GM12878 (cell line): ENCODE data around the gene USP26. TPM values are rescaled to one million over a fixed set of nuclear protein-coding genes. Genes with fewer than 3 reads are reported as not detected.

ENCODE experiments used
- ATAC-seq: fragments of 200-7000 bp; cut with Tn5 transposase; 3 replicates; pipeline ENCODE4 v1.9.1; 2020; ENCODE audit warnings: mild to moderate bottlenecking, moderate library complexity
- BruUV-seq: library from RNA; stranded (reverse); fragments of 400-500 nt; replicated peaks from 2 replicates; lab custom pipeline; 2021; lab: Mats Ljungman, UMichigan
- CTCF ChIA-PET: fragments of 300-600 bp; sonication (Branson Sonifier 250); formaldehyde crosslinking; extraction: SDS; loops from one replicate; lab custom pipeline; 2021; ENCODE audit warnings: inconsistent platforms; lab: Yijun Ruan, JAX
- POLR2A ChIA-PET: fragments of 350-600 bp; formaldehyde crosslinking; extraction: SDS; loops from one replicate; lab custom pipeline; 2021; ENCODE audit warnings: inconsistent platforms; lab: Charles Lee
- RAD21 ChIA-PET: fragments of 300-600 bp; sonication (Branson Sonifier 250); formaldehyde crosslinking; loops from one replicate; lab custom pipeline; 2023; ENCODE audit warnings: antibody characterized with exemption; ENCODE audit not compliant: unreplicated experiment; lab: Charles Lee
- SMC1A ChIA-PET: fragments of 300-600 bp; sonication (Branson Sonifier 250); formaldehyde crosslinking; loops from one replicate; lab custom pipeline; 2023; ENCODE audit not compliant: unreplicated experiment, uncharacterized antibody; lab: Charles Lee
- DNase-seq: peaks from one replicate; pipeline ENCODE4 v3.0.0-alpha.2; 2011; ENCODE audit warnings: low read depth, low spot score
- FAIRE-seq: peaks from 3 replicates; lab custom pipeline; 2011; peaks lifted over from hg19 to GRCh38; lab: Jason Lieb, UNC
- H2AFZ ChIP-seq: 2 replicates; pipeline ENCODE4 v1.6.0; 2011; ENCODE audit warnings: low read depth, low read length, control low read depth; ENCODE audit not compliant: control insufficient read depth
- H3K27ac ChIP-seq: 2 replicates; pipeline ENCODE4 v1.5.1; 2011; ENCODE audit warnings: control low read depth; ENCODE audit not compliant: control insufficient read depth, insufficient read depth
- H3K27me3 ChIP-seq, 2 experiments: replicated peaks in 1 of 2; 2 replicates each; pipeline versions ENCODE4 v1.6.0 to v1.6.1; 2011; ENCODE audit warnings: low read length in 1 of 2; ENCODE audit not compliant: control insufficient read depth in 2 of 2, insufficient read depth in 2 of 2
- H3K36me3 ChIP-seq, 2 experiments: 2 replicates each; pipeline ENCODE4 v1.5.1; 2011; ENCODE audit warnings: low read length in 1 of 2; ENCODE audit not compliant: control insufficient read depth in 2 of 2, insufficient read depth in 2 of 2
- H3K4me1 ChIP-seq: 2 replicates; pipeline ENCODE4 v1.6.1; 2011; ENCODE audit warnings: mild to moderate bottlenecking, low read length, moderate library complexity, mixed read lengths; ENCODE audit not compliant: control insufficient read depth, insufficient read depth
- H3K4me2 ChIP-seq: 2 replicates; pipeline ENCODE4 v1.6.0; 2011; ENCODE audit warnings: control low read depth; ENCODE audit not compliant: control insufficient read depth, insufficient read depth
- H3K4me3 ChIP-seq: fragments of 200-600 bp; sonication (generic); 2 replicates; pipeline ENCODE4 v1.5.1; 2016
- H3K79me2 ChIP-seq: 2 replicates; pipeline ENCODE4 v1.6.0; 2011; ENCODE audit warnings: low read length; ENCODE audit not compliant: control insufficient read depth, insufficient read depth
- H3K9ac ChIP-seq: 2 replicates; pipeline ENCODE4 v1.8.0; 2011; ENCODE audit warnings: low read length, control low read depth, mixed read lengths; ENCODE audit not compliant: control insufficient read depth, insufficient read depth
- H3K9me3 ChIP-seq: replicated peaks from 3 replicates; pipeline ENCODE4 v1.5.1; 2011; ENCODE audit warnings: mild to moderate bottlenecking, low read length; ENCODE audit not compliant: control insufficient read depth, insufficient read depth
- H4K20me1 ChIP-seq: 2 replicates; pipeline ENCODE4 v1.6.0; 2011; ENCODE audit not compliant: control insufficient read depth, insufficient read depth
- ATF7 ChIP-seq: fragments of 450-650 bp; IDR thresholded peaks from 2 replicates; pipeline ENCODE4 v1.6.1; 2016; ENCODE audit warnings: low read depth, mild to moderate bottlenecking
- BACH1 ChIP-seq: fragments of 450-650 bp; IDR thresholded peaks from 2 replicates; pipeline ENCODE4 v1.6.1; 2017; ENCODE audit warnings: mild to moderate bottlenecking, borderline replicate concordance
- CHD4 ChIP-seq: fragments of 200-600 bp; sonication (generic); IDR thresholded peaks from 2 replicates; pipeline ENCODE4 v1.6.1; 2016; ENCODE audit warnings: mild to moderate bottlenecking
- CREM ChIP-seq: IDR thresholded peaks from 2 replicates; pipeline ENCODE4 v1.6.1; 2014; ENCODE audit warnings: antibody characterized with exemption, low read depth
- EP300 ChIP-seq, 2 experiments: fragments of 150-350 bp in 1 of 2; IDR thresholded peaks; 2 replicates each; pipeline ENCODE4 v1.6.1; 2011 to 2012; ENCODE audit warnings: low read depth in 2 of 2, low read length in 2 of 2, borderline replicate concordance in 1 of 2, improper control_type of control experiment in 1 of 2, inconsistent platforms in 1 of 2; ENCODE audit not compliant: control insufficient read depth in 1 of 2
- JUNB ChIP-seq: IDR thresholded peaks from 2 replicates; pipeline ENCODE4 v1.6.1; 2016; ENCODE audit warnings: antibody characterized with exemption, mild to moderate bottlenecking
- NBN ChIP-seq: fragments of 450-650 bp; IDR thresholded peaks from 2 replicates; pipeline ENCODE4 v1.6.1; 2016
- NR2C2 ChIP-seq: IDR thresholded peaks from 2 replicates; pipeline ENCODE4 v1.6.1; 2011; ENCODE audit warnings: borderline replicate concordance, low read depth; ENCODE audit not compliant: control insufficient read depth, insufficient read length
- PAX8 ChIP-seq: fragments of 450-650 bp; IDR thresholded peaks from 2 replicates; pipeline ENCODE4 v1.6.1; 2017; ENCODE audit warnings: mild to moderate bottlenecking, moderate library complexity
- SIX5 ChIP-seq: IDR thresholded peaks from 2 replicates; pipeline ENCODE4 v1.6.1; 2011; ENCODE audit warnings: mild to moderate bottlenecking, low read depth, low read length, moderate library complexity; ENCODE audit not compliant: severe bottlenecking
- ZNF24 ChIP-seq: fragments of 450-650 bp; IDR thresholded peaks from 2 replicates; pipeline ENCODE4 v1.6.1; 2017; ENCODE audit warnings: antibody characterized with exemption, mild to moderate bottlenecking
- WGBS: methylation state at CpG from one replicate; pipeline ENCODE4 v1.1.6; 2016; ENCODE audit warnings: low lambda C conversion rate; ENCODE audit not compliant: insufficient replicate concordance, insufficient coverage; ENCODE audit errors: missing lambda C conversion rate; 5-methylcytosine and 5-hydroxymethylcytosine counted together
- in situ Hi-C: fragments of 300-500 bp; cut with MboI; formaldehyde crosslinking; loops from 9 replicates; pipeline ENCODE4 v1.14.3; 2018; ENCODE audit warnings: mixed read lengths
- intact Hi-C: fragments of 100-400 bp; cut with micrococcal nuclease; formaldehyde crosslinking; loops from one replicate; pipeline ENCODE4 v1.14.2; 2022; ENCODE audit not compliant: unreplicated experiment
- polyA plus RNA-seq, 11 experiments: library from polyadenylated mRNA; depleted of rRNA in 4 of 11; unstranded in 6 of 11; stranded (reverse) in 5 of 11; fragments of >200 nt; fragmentation: Nextera tagmentation in 4 of 11; fragmentation: Illumina TruSeq in 1 of 11; extraction: Ambion mirVana in 4 of 11; extraction: Trizol in 1 of 11; gene quantifications; 1 replicate in 1 of 11; 2 replicates in 10 of 11; pipeline versions ENCODE4 v1.2.1 to v1.2.3, GENCODE V29; 2011 to 2016; ENCODE audit warnings: inconsistent platforms in 2 of 11, missing spikeins in 2 of 11, low read depth in 1 of 11
- total RNA-seq, 4 experiments: library from RNA; depleted of rRNA in 3 of 4; stranded (reverse); fragments of >200 nt in 3 of 4; fragmentation: Illumina TruSeq in 1 of 4; extraction: Trizol in 1 of 4; gene quantifications; 2 replicates each; pipeline versions ENCODE4 v1.2.1 to v1.2.3, GENCODE V29; 2013 to 2021
- TF ChIP-seq, protein P1 (sequence below): IDR thresholded peaks from 2 replicates; pipeline ENCODE4 v1.6.1; 2012; ENCODE audit warnings: improper control_type of control experiment, low read depth, low read length; ENCODE audit not compliant: insufficient replicate concordance
- TF ChIP-seq, protein P2 (sequence below), 3 experiments: IDR thresholded peaks in 2 of 3; conservative IDR thresholded peaks in 1 of 3; 2 replicates each; pipeline ENCODE4 v1.5.1; 2011; ENCODE audit warnings: low read depth in 3 of 3, low read length in 3 of 3, mild to moderate bottlenecking in 3 of 3, control low read depth in 2 of 3, moderate library complexity in 2 of 3, inconsistent platforms in 1 of 3, mixed read lengths in 1 of 3; ENCODE audit not compliant: control insufficient read depth in 2 of 3, insufficient read depth in 1 of 3; ENCODE audit errors: extremely low read depth in 1 of 3
- TF ChIP-seq, protein P3 (sequence below): IDR thresholded peaks from 2 replicates; pipeline ENCODE4 v1.6.1; 2011; ENCODE audit warnings: borderline replicate concordance, low read depth, mild to moderate bottlenecking, moderate library complexity, mixed read lengths, low read length; ENCODE audit not compliant: insufficient read depth; ENCODE audit errors: extremely low read length

USP26 gene
- total and polyA plus RNA-seq, 10 of the 15 experiments (the other 5 are each of a cell fraction or from before 2014, with no cell fraction given), result not detected

DNA sequence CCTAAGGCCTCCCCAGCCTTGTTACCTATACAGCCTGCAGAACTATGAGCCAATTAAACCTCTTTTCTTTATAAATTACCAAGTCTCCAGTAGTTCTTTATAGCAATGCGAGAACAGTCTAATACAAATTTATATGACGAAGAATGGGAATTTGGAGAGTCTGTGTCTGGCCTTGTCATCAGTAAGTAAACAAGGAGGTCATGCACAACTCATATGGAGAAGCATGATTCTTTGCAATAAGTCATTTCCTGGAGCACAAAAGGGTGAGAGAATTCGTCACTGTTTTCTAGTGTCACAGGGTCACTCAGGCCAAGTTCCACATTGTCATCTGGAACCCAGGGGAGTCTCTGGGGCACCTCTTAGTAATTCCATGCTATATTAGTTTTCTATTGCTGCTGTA is 89.5 kb downstream of the USP26 start:
- no peaks in the 10 kb centered on the region for H4K20me1 ChIP-seq
- in situ Hi-C loops, result no loop called here
- intact Hi-C loops, result loop anchor here (10.0 kb wide), 2 partner anchors 167 to 667 kb away; no protein-coding TSS in a partner anchor
- no peak overlapping the region for H3K4me3 ChIP-seq
- TF ChIP-seq, protein P1, sequence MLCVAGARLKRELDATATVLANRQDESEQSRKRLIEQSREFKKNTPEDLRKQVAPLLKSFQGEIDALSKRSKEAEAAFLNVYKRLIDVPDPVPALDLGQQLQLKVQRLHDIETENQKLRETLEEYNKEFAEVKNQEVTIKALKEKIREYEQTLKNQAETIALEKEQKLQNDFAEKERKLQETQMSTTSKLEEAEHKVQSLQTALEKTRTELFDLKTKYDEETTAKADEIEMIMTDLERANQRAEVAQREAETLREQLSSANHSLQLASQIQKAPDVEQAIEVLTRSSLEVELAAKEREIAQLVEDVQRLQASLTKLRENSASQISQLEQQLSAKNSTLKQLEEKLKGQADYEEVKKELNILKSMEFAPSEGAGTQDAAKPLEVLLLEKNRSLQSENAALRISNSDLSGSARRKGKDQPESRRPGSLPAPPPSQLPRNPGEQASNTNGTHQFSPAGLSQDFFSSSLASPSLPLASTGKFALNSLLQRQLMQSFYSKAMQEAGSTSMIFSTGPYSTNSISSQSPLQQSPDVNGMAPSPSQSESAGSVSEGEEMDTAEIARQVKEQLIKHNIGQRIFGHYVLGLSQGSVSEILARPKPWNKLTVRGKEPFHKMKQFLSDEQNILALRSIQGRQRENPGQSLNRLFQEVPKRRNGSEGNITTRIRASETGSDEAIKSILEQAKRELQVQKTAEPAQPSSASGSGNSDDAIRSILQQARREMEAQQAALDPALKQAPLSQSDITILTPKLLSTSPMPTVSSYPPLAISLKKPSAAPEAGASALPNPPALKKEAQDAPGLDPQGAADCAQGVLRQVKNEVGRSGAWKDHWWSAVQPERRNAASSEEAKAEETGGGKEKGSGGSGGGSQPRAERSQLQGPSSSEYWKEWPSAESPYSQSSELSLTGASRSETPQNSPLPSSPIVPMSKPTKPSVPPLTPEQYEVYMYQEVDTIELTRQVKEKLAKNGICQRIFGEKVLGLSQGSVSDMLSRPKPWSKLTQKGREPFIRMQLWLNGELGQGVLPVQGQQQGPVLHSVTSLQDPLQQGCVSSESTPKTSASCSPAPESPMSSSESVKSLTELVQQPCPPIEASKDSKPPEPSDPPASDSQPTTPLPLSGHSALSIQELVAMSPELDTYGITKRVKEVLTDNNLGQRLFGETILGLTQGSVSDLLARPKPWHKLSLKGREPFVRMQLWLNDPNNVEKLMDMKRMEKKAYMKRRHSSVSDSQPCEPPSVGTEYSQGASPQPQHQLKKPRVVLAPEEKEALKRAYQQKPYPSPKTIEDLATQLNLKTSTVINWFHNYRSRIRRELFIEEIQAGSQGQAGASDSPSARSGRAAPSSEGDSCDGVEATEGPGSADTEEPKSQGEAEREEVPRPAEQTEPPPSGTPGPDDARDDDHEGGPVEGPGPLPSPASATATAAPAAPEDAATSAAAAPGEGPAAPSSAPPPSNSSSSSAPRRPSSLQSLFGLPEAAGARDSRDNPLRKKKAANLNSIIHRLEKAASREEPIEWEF, result no peak
- TF ChIP-seq EP300 (IDR thresholded peaks at IDR 0.05; ENCODE audit: borderline replicate concordance in 1 of 2, control insufficient read depth in 1 of 2, low read depth in 2 of 2, low read length in 2 of 2) (no peak), PAX8 (no peak), JUNB (no peak), CREM (no peak), BACH1 (no peak), SIX5 (no peak), ZNF24 (no peak), ATF7 (no peak), CHD4 (no peak), NBN (no peak), NR2C2 (no peak)
- TF ChIP-seq, protein P2, sequence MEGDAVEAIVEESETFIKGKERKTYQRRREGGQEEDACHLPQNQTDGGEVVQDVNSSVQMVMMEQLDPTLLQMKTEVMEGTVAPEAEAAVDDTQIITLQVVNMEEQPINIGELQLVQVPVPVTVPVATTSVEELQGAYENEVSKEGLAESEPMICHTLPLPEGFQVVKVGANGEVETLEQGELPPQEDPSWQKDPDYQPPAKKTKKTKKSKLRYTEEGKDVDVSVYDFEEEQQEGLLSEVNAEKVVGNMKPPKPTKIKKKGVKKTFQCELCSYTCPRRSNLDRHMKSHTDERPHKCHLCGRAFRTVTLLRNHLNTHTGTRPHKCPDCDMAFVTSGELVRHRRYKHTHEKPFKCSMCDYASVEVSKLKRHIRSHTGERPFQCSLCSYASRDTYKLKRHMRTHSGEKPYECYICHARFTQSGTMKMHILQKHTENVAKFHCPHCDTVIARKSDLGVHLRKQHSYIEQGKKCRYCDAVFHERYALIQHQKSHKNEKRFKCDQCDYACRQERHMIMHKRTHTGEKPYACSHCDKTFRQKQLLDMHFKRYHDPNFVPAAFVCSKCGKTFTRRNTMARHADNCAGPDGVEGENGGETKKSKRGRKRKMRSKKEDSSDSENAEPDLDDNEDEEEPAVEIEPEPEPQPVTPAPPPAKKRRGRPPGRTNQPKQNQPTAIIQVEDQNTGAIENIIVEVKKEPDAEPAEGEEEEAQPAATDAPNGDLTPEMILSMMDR (IDR thresholded peaks at IDR 0.05 in 2 of 3, conservative IDR thresholded peaks at IDR 0.05 in 1 of 3; ENCODE audit: control insufficient read depth in 2 of 3, extremely low read depth in 1 of 3, insufficient read depth in 1 of 3, low read depth in 3 of 3, low read length in 3 of 3), result no peak
- TF ChIP-seq, protein P3, sequence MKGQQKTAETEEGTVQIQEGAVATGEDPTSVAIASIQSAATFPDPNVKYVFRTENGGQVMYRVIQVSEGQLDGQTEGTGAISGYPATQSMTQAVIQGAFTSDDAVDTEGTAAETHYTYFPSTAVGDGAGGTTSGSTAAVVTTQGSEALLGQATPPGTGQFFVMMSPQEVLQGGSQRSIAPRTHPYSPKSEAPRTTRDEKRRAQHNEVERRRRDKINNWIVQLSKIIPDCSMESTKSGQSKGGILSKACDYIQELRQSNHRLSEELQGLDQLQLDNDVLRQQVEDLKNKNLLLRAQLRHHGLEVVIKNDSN, result no peak
- SMC1A ChIA-PET, result no interaction called here
- RAD21 ChIA-PET, result interaction anchor here (1.3 kb wide), 1 partner anchor 14 kb away, joined by 3 read pairs; no protein-coding TSS in a partner anchor
- H3K36me3 ChIP-seq, result no peaks in the 10 kb centered on the region
- no peaks in the 10 kb centered on the region for H3K4me1 ChIP-seq
- no TSS peak for BruUV-seq
- POLR2A ChIA-PET, result no interaction called here
- ATAC-seq (no peak), DNase-seq (no peak), FAIRE-seq (no peak)
- H3K4me2 ChIP-seq, result no peak overlapping the region
- 20% methylated on average over 3 of the region's 3 CpGs for WGBS
- CTCF ChIA-PET, result no interaction called here
- no peaks in the 10 kb centered on the region for H3K27me3 ChIP-seq
- no peak overlapping the region for H3K27ac ChIP-seq
- H3K9me3 ChIP-seq, result no peaks in the 10 kb centered on the region; the same call in 2 of the 3 replicates
- H3K79me2 ChIP-seq, result no peaks in the 10 kb centered on the region
- H2AFZ ChIP-seq, result no peak overlapping the region
- H3K9ac ChIP-seq, result no peak overlapping the region
